K562 (cell line): ENCODE data around the gene KCNQ5. TPM values are rescaled to one million over a fixed set of nuclear protein-coding genes. Genes with fewer than 3 reads are reported as not detected.

Experiments
- ATAC-seq: fragments of 200-7000 bp; cut with Tn5 transposase; 3 replicates; pipeline ENCODE4 v1.9.1; 2020; ENCODE audit warnings: moderate library complexity
- BruUV-seq: library from RNA; stranded (reverse); fragments of 400-500 nt; replicated peaks from 2 replicates; lab custom pipeline; 2021; lab: Mats Ljungman, UMichigan
- CTCF ChIA-PET: fragments of 300-600 bp; formaldehyde crosslinking; extraction: SDS; loops from one replicate; lab custom pipeline; 2021; ENCODE audit warnings: low intra/inter-chr PET ratio; lab: Yijun Ruan, JAX
- POLR2A ChIA-PET: fragments of 300-600, 350-650 bp; sonication (Branson Sonifier 250); formaldehyde crosslinking; extraction: SDS; loops from one replicate; lab custom pipeline; 2021; ENCODE audit warnings: antibody characterized with exemption, inconsistent platforms; lab: Yijun Ruan, JAX
- DNase-seq, 4 experiments: peaks; one replicate each; pipeline versions ENCODE4 v3.0.0 to v3.0.0-alpha.2; 2011 to 2018; ENCODE audit warnings: low spot score in 3 of 4, mixed read lengths in 3 of 4; ENCODE audit errors: extremely low read depth in 1 of 4
- FAIRE-seq: peaks from 2 replicates; lab custom pipeline; 2011; peaks lifted over from hg19 to GRCh38; lab: Jason Lieb, UNC
- H2AFZ ChIP-seq: 2 replicates; pipeline ENCODE4 v1.6.0; 2011; ENCODE audit warnings: low read depth, low read length, control low read depth, inconsistent platforms
- H3K27ac ChIP-seq: fragments of 200-600 bp; 3 replicates; pipeline ENCODE4 v1.8.0; 2011; ENCODE audit warnings: low read depth, mild to moderate bottlenecking, control low read depth, inconsistent platforms, low read length, moderate library complexity, mixed read lengths; ENCODE audit errors: extremely low read depth
- H3K27me3 ChIP-seq, 2 experiments: fragments of 300-600 bp in 1 of 2; 2 replicates in 1 of 2; 3 replicates in 1 of 2; pipeline versions ENCODE4 v1.6.0 to v1.8.0; 2011; ENCODE audit warnings: inconsistent platforms in 2 of 2, low read length in 2 of 2, mild to moderate bottlenecking in 1 of 2, mixed read lengths in 1 of 2, moderate library complexity in 1 of 2; ENCODE audit not compliant: control insufficient read depth in 2 of 2, insufficient read depth in 2 of 2
- H3K36me3 ChIP-seq: fragments of 300-600 bp; 3 replicates; pipeline ENCODE4 v1.8.0; 2011; ENCODE audit warnings: mild to moderate bottlenecking, low read length, inconsistent platforms; ENCODE audit not compliant: control insufficient read depth, insufficient read depth
- H3K4me1 ChIP-seq, 2 experiments: fragments of 200-600 bp in 1 of 2; replicated peaks in 1 of 2; 2 replicates in 1 of 2; 3 replicates in 1 of 2; pipeline versions ENCODE4 v1.5.1 to v1.8.0; 2011; ENCODE audit warnings: inconsistent platforms in 2 of 2, low read length in 2 of 2, mild to moderate bottlenecking in 1 of 2, mixed read lengths in 1 of 2, moderate library complexity in 1 of 2; ENCODE audit not compliant: control insufficient read depth in 2 of 2, insufficient read depth in 2 of 2
- H3K4me2 ChIP-seq: 2 replicates; pipeline ENCODE4 v1.6.1; 2011; ENCODE audit warnings: low read length, control low read depth, inconsistent platforms, mixed read lengths; ENCODE audit not compliant: insufficient read depth
- H3K4me3 ChIP-seq: fragments of 200-600 bp; sonication (generic), shearing (Covaris generic); 2 replicates; pipeline ENCODE4 v1.5.1; 2016; ENCODE audit warnings: control low read depth, inconsistent platforms
- H3K79me2 ChIP-seq: fragments of 200-600 bp; 3 replicates; pipeline ENCODE4 v1.8.0; 2011; ENCODE audit warnings: low read length, inconsistent platforms; ENCODE audit not compliant: control insufficient read depth, insufficient read depth
- H3K9ac ChIP-seq, 2 experiments: 2 replicates each; pipeline versions ENCODE4 v1.6.0 to v1.6.1; 2011; ENCODE audit warnings: low read depth in 2 of 2, low read length in 2 of 2, control low read depth in 1 of 2, inconsistent platforms in 1 of 2, mild to moderate bottlenecking in 1 of 2, mixed read lengths in 1 of 2; ENCODE audit not compliant: insufficient read depth in 1 of 2
- H3K9me1 ChIP-seq: one replicate; pipeline ENCODE4 v1.6.0; 2011; ENCODE audit warnings: inconsistent platforms, mild to moderate bottlenecking, low read length, moderate library complexity; ENCODE audit not compliant: control insufficient read depth, insufficient read depth
- H3K9me3 ChIP-seq: replicated peaks from 2 replicates; pipeline ENCODE4 v1.5.1; 2011; ENCODE audit warnings: low read depth, low read length, inconsistent platforms; ENCODE audit not compliant: control insufficient read depth, insufficient read depth
- H4K20me1 ChIP-seq: replicated peaks from 2 replicates; pipeline ENCODE4 v1.6.1; 2011; ENCODE audit warnings: low read length, inconsistent platforms, mixed read lengths; ENCODE audit not compliant: control insufficient read depth, insufficient read depth
- CBFB ChIP-seq: sonication (generic); formaldehyde crosslinking; IDR thresholded peaks from 2 replicates; pipeline ENCODE4 v1.4.0; 2020; ENCODE audit warnings: mild to moderate bottlenecking, missing genetic modification reagents
- CTCF ChIP-seq, 3 experiments: IDR thresholded peaks in 2 of 3; conservative IDR thresholded peaks in 1 of 3; 2 replicates each; pipeline ENCODE4 v1.5.1; 2011 to 2012; ENCODE audit warnings: low read length in 3 of 3, mild to moderate bottlenecking in 3 of 3, control low read depth in 2 of 3, improper control_type of control experiment in 1 of 3, inconsistent platforms in 1 of 3, low read depth in 1 of 3, mixed read lengths in 1 of 3, moderate library complexity in 1 of 3; ENCODE audit not compliant: insufficient read depth in 2 of 3
- IFI16 ChIP-seq: fragments of 250-450 bp; sonication (Bioruptor Pico); IDR thresholded peaks from 2 replicates; pipeline ENCODE4 v2.1.2; 2022; ENCODE audit warnings: mild to moderate bottlenecking, inconsistent platforms
- NEUROD1 ChIP-seq: fragments of 150-350 bp; IDR thresholded peaks from 2 replicates; pipeline ENCODE4 v1.6.1; 2014; ENCODE audit warnings: borderline replicate concordance, low read length, low read depth; ENCODE audit not compliant: partially characterized antibody
- REST ChIP-seq, 2 experiments: fragments of 450-650 bp; formaldehyde crosslinking in 1 of 2; IDR thresholded peaks; 2 replicates each; pipeline versions ENCODE4 v1.4.0 to v1.6.1; 2014 to 2020; ENCODE audit warnings: mild to moderate bottlenecking in 2 of 2, borderline replicate concordance in 1 of 2, low read depth in 1 of 2
- SIX5 ChIP-seq, 2 experiments: IDR thresholded peaks; 2 replicates each; pipeline ENCODE4 v1.6.1; 2011; ENCODE audit warnings: low read length in 2 of 2, borderline replicate concordance in 1 of 2, low read depth in 1 of 2, mild to moderate bottlenecking in 1 of 2, moderate library complexity in 1 of 2; ENCODE audit not compliant: insufficient read depth in 1 of 2
- XRCC3 ChIP-seq: fragments of 450-650 bp; IDR thresholded peaks from 2 replicates; pipeline ENCODE4 v1.6.1; 2017; ENCODE audit warnings: mild to moderate bottlenecking, moderate library complexity
- ZNF165 ChIP-seq: fragments of 250-450 bp; sonication (Bioruptor Pico); IDR thresholded peaks from 2 replicates; pipeline ENCODE4 v1.4.0; 2020; ENCODE audit warnings: borderline replicate concordance
- ZNF717 ChIP-seq: fragments of 250-450 bp; sonication (Bioruptor Pico); IDR thresholded peaks from 2 replicates; pipeline ENCODE4 v1.5.0; 2021
- WGBS: fragments of 100-300 bp; shearing (Covaris generic); methylation state at CpG from one replicate; pipeline ENCODE4 v1.1.6; 2016; ENCODE audit warnings: low coverage, mixed read lengths; ENCODE audit not compliant: insufficient coverage; ENCODE audit errors: missing lambda C conversion rate; 5-methylcytosine and 5-hydroxymethylcytosine counted together
- in situ Hi-C: fragments of 300-500 bp; cut with MboI; formaldehyde crosslinking; loops from 4 replicates; pipeline ENCODE4 v1.15.0; 2018; ENCODE audit warnings: inconsistent platforms, mixed read lengths
- intact Hi-C: fragments of 100-400 bp; cut with micrococcal nuclease; formaldehyde crosslinking; loops from 2 replicates; pipeline ENCODE4 v1.14.2; 2022
- polyA plus RNA-seq, 8 experiments: library from polyadenylated mRNA; depleted of rRNA in 4 of 8; stranded (reverse) in 5 of 8; unstranded in 3 of 8; fragments of >200 nt; fragmentation: Nextera tagmentation in 2 of 8; fragmentation: Illumina TruSeq in 1 of 8; extraction: Ambion mirVana in 2 of 8; extraction: Trizol in 1 of 8; gene quantifications; 2 replicates each; pipeline versions ENCODE4 v1.2.1 to v1.2.3, GENCODE V29; 2011 to 2014; ENCODE audit warnings: inconsistent platforms in 1 of 8, missing spikeins in 1 of 8
- total RNA-seq, 7 experiments: library from RNA; depleted of rRNA in 6 of 7; stranded (reverse); fragments of >200 nt in 6 of 7; fragmentation: Illumina TruSeq in 2 of 7; extraction: Trizol in 2 of 7; gene quantifications; 2 replicates each; pipeline versions ENCODE4 v1.2.1 to v1.2.3, GENCODE V29; 2011 to 2021; ENCODE audit warnings: low replicate concordance in 1 of 7

The KCNQ5 gene
- total and polyA plus RNA-seq, 9 of the 15 experiments (the other 6 are each of a cell fraction or from before 2014, with no cell fraction given): 0.31 to 5.9 (median 2.6) TPM

- no peak overlapping the region for H3K4me3 ChIP-seq
- H3K9me3 ChIP-seq: no peaks in the 10 kb centered on the region
- CTCF ChIA-PET: interaction anchor here (0.6 to 1.9 kb wide), 4 partner anchors 541 to 1647 kb away, joined by 3 to 9 read pairs (median 4); no protein-coding TSS in a partner anchor
- FAIRE-seq: peak; percentile 86
- ATAC-seq: peak; percentile 96
- H2AFZ ChIP-seq: no peak overlapping the region
- no peak overlapping the region for H3K27ac ChIP-seq
- H3K4me2 ChIP-seq: no peak overlapping the region
- H3K79me2 ChIP-seq: no peaks in the 10 kb centered on the region
- DNase-seq: peak; percentile 30 to 55 (median 42)
- no peaks in the 10 kb centered on the region for H3K9me1 ChIP-seq
- POLR2A ChIA-PET: no interaction called here
- H3K9ac ChIP-seq: no peak overlapping the region
- in situ Hi-C loops (no loop called here), intact Hi-C loops (loop anchor here (2.0 to 5.0 kb wide), 4 partner anchors 50 to 769 kb away; no protein-coding TSS in a partner anchor)
- no peaks in the 10 kb centered on the region for H3K36me3 ChIP-seq
- H4K20me1 ChIP-seq: no peaks in the 10 kb centered on the region
- BruUV-seq: no TSS peak
- 6% methylated on average over 7 of the region's 7 CpGs for WGBS
- no peaks in the 10 kb centered on the region; a peak in 1 of 5 replicates for H3K4me1 ChIP-seq
- no peaks in the 10 kb centered on the region for H3K27me3 ChIP-seq
- TF ChIP-seq NEUROD1: no peak
- no peak for TF ChIP-seq IFI16
- TF ChIP-seq CBFB (CRISPR knock-in tag): no peak
- TF ChIP-seq REST (IDR thresholded peaks at IDR 0.05; ENCODE audit: borderline replicate concordance): peak; percentile 52; the same call in 1 of the 2 replicates
- no peak for TF ChIP-seq REST (CRISPR knock-in tag; IDR thresholded peaks at IDR 0.05; ENCODE audit: low read depth)
- no peak for TF ChIP-seq ZNF165
- no peak for TF ChIP-seq SIX5 (IDR thresholded peaks at IDR 0.05; ENCODE audit: borderline replicate concordance in 1 of 2, insufficient read depth in 1 of 2, low read depth in 1 of 2, low read length in 2 of 2)
- no peak for TF ChIP-seq ZNF717 (CRISPR knock-in tag)
- no peak for TF ChIP-seq XRCC3
- peak; percentile 59 to 85 (median 80); a peak in 5 of 6 replicates for TF ChIP-seq CTCF (IDR thresholded peaks at IDR 0.05 in 2 of 3, conservative IDR thresholded peaks at IDR 0.05 in 1 of 3; ENCODE audit: insufficient read depth in 2 of 3, low read depth in 1 of 3, low read length in 3 of 3)
Observed at GRCh38 chr6:73180763-73181619, 559.1 kb downstream of the KCNQ5 start.
